Measurements from ENCODE around the gene SNX33. TPM values are rescaled to one million over a fixed set of nuclear protein-coding genes. Genes with fewer than 3 reads are reported as not detected.

The SNX33 gene
- total RNA-seq, 1 donor, result 39.8 TPM

DNA sequence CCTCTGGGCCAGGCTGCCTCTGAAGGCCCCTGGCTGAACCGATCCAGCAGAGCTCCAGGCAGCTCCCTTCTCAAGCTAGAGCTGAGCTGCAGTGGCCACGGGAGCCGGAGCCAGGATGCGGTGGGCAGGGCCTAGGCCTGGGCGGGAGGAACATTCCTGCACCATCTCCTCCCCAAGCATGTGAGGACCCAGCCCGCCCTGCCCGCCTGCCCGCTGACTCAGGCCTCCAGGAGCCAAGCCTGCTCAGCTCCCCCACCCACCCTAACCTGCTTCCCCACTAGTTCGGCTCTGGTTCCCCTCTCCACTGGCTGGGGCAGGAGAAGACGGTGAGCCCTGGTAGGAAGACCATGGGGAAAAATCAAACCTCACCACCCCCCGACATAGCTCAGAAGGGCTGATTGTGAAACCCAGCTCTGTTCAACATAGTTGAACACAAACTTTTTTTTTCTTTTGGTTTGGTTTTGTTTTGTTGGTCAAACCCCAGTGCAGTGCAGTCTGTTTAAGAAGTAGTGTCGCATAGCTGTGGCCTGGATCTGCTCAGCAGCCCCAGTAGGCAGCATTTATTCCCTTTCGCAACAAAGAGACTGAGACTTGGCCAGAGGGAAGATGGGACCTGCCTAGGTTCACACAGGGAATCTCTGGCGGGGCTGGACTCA, 13.5 kb downstream of the SNX33 start:
- no peaks in the 10 kb centered on the region for H3K9me3 ChIP-seq (ENCODE audit: low read depth, low read length)
- no peak for TF ChIP-seq CTCF (IDR thresholded peaks at IDR 0.05; ENCODE audit: extremely low read depth, low read depth, low read length)
- peaks cover 27% of the 10 kb centered on the region for H3K4me1 ChIP-seq (ENCODE audit: insufficient read depth, low read length)
- peak overlapping the region; percentile 45 for H2AFZ ChIP-seq (ENCODE audit: low read length)
- peak overlapping the region; percentile 59 for H3K4me3 ChIP-seq (ENCODE audit: insufficient read depth, low read length)
- H3K36me3 ChIP-seq (ENCODE audit: insufficient read depth, low read length), result peaks cover 32% of the 10 kb centered on the region
- peak overlapping the region; percentile 96 for H3K27ac ChIP-seq (ENCODE audit: low read depth, low read length)
- peaks cover 58% of the 10 kb centered on the region for H3K79me2 ChIP-seq (ENCODE audit: insufficient read depth, low read length)
- H3K4me2 ChIP-seq (ENCODE audit: insufficient read depth, low read length), result peak overlapping the region; percentile 82
- peaks cover 32% of the 10 kb centered on the region for H4K20me1 ChIP-seq (ENCODE audit: insufficient read depth, low read length)
- DNase-seq (ENCODE audit: insufficient read length, low spot score, missing footprints), result peak; percentile 99
- no peaks in the 10 kb centered on the region for H3K27me3 ChIP-seq (ENCODE audit: insufficient read depth, low read length)

DNA sequence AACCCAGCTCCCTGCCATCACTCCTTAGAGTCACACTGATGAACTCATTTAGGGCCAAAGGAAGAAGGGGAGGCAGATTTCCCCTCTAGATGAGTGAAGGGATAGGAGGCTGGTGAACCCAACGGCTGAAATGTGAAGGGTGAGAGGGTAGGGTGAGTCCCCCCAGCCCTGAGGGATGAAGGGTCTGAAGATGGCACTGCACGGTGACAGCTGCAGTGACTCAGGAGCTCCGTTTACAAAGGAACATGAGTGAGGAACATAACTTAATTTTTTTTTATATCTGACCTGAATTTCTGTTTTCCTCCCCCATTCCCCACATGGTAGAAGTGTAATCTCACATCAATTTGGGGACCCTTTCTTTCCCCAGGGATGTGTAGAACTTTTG, 14.0 kb downstream of the SNX33 start:
- H3K27me3 ChIP-seq (ENCODE audit: insufficient read depth, low read length), result no peaks in the 10 kb centered on the region
- no peak for TF ChIP-seq CTCF (IDR thresholded peaks at IDR 0.05; ENCODE audit: extremely low read depth, low read depth, low read length)
- peaks cover 32% of the 10 kb centered on the region for H3K4me1 ChIP-seq (ENCODE audit: insufficient read depth, low read length)
- peaks cover 53% of the 10 kb centered on the region for H3K79me2 ChIP-seq (ENCODE audit: insufficient read depth, low read length)
- DNase-seq (ENCODE audit: insufficient read length, low spot score, missing footprints), result no peak
- H3K27ac ChIP-seq (ENCODE audit: low read depth, low read length), result peak overlapping the region; percentile 96
- peak overlapping the region; percentile 82 for H3K4me2 ChIP-seq (ENCODE audit: insufficient read depth, low read length)
- H3K4me3 ChIP-seq (ENCODE audit: insufficient read depth, low read length), result peak overlapping the region; percentile 59
- H4K20me1 ChIP-seq (ENCODE audit: insufficient read depth, low read length), result peaks cover 27% of the 10 kb centered on the region
- H3K9me3 ChIP-seq (ENCODE audit: low read depth, low read length), result no peaks in the 10 kb centered on the region
- peaks cover 27% of the 10 kb centered on the region for H3K36me3 ChIP-seq (ENCODE audit: insufficient read depth, low read length)
- no peak overlapping the region for H2AFZ ChIP-seq (ENCODE audit: low read length)

DNA sequence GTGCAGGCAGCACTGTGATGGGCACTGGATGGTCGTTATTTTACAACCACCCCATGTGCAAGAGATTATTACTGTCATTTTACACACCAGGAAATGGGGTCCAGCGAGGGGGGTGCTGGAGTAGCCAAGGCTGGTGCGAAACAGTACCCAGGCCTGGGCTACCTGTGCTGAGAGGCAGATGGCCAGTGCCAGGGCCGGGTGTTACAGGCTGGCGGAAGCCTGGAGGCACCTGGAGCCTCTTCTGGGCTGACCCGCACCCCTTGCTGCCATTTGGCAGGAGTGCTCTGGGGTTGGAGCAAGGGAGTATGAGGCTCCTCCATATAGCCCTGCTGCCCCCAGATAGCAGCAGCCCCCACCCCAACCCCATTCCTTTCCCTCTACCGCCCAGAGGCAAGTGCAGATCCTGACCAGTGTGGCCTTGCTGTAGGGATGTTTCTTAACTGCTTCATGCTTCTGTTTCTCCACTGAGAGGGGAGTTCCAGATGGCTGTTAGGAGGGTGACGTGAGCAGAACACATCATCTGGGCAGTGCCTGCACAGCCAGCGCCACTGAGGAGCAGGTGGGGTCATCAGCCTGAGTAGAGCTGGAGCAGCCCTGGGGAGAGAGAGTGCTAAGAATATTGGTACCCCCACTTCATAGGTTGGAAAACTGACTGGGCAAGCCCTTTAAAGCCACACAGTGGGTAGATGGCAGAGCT, 15.3 kb downstream of the SNX33 start:
- H4K20me1 ChIP-seq (ENCODE audit: insufficient read depth, low read length), result peaks cover 18% of the 10 kb centered on the region
- peaks cover 17% of the 10 kb centered on the region for H3K36me3 ChIP-seq (ENCODE audit: insufficient read depth, low read length)
- H2AFZ ChIP-seq (ENCODE audit: low read length), result no peak overlapping the region
- H3K4me1 ChIP-seq (ENCODE audit: insufficient read depth, low read length), result peaks cover 42% of the 10 kb centered on the region
- H3K4me2 ChIP-seq (ENCODE audit: insufficient read depth, low read length), result no peak overlapping the region
- no peak for TF ChIP-seq CTCF (IDR thresholded peaks at IDR 0.05; ENCODE audit: extremely low read depth, low read depth, low read length)
- no peak overlapping the region for H3K4me3 ChIP-seq (ENCODE audit: insufficient read depth, low read length)
- DNase-seq (ENCODE audit: insufficient read length, low spot score, missing footprints), result peak; percentile 15
- H3K79me2 ChIP-seq (ENCODE audit: insufficient read depth, low read length), result peaks cover 45% of the 10 kb centered on the region
- H3K9me3 ChIP-seq (ENCODE audit: low read depth, low read length), result no peaks in the 10 kb centered on the region
- H3K27me3 ChIP-seq (ENCODE audit: insufficient read depth, low read length), result no peaks in the 10 kb centered on the region
- no peak overlapping the region for H3K27ac ChIP-seq (ENCODE audit: low read depth, low read length)

DNA sequence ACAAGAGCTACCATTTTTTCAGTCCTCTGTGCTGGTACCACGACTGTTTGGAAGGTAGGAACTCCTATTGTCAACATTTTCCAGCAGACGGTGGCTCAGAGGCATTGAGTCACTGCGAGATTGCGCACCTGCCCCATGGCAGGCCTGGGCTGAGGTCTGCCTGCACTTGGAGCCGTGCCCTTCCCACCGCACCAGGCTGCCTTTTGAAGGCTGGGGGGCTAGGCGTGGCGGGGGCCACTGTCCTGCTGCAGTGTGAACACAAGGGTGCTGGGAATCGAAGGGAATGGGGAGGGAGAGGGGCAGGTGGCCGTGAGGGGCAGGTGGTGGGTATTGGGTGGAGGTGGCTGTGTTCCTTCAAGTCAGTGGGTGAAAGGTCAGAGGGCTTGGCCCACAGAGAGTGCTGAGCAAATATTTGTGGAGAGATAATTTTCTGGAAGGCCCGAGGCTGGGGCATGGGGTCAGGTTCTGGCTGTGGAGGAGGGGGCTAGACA, 16.3 kb downstream of the SNX33 start:
- H3K27ac ChIP-seq (ENCODE audit: low read depth, low read length), result peak overlapping the region; percentile 99
- no peaks in the 10 kb centered on the region for H3K9me3 ChIP-seq (ENCODE audit: low read depth, low read length)
- H3K36me3 ChIP-seq (ENCODE audit: insufficient read depth, low read length), result peaks cover 9% of the 10 kb centered on the region
- peaks cover 42% of the 10 kb centered on the region for H3K4me1 ChIP-seq (ENCODE audit: insufficient read depth, low read length)
- peaks cover 35% of the 10 kb centered on the region for H3K79me2 ChIP-seq (ENCODE audit: insufficient read depth, low read length)
- H2AFZ ChIP-seq (ENCODE audit: low read length), result no peak overlapping the region
- no peaks in the 10 kb centered on the region for H3K27me3 ChIP-seq (ENCODE audit: insufficient read depth, low read length)
- no peak overlapping the region for H3K4me2 ChIP-seq (ENCODE audit: insufficient read depth, low read length)
- no peak overlapping the region for H3K4me3 ChIP-seq (ENCODE audit: insufficient read depth, low read length)
- peak; percentile 76 for DNase-seq (ENCODE audit: insufficient read length, low spot score, missing footprints)
- H4K20me1 ChIP-seq (ENCODE audit: insufficient read depth, low read length), result peaks cover 9% of the 10 kb centered on the region
- no peak for TF ChIP-seq CTCF (IDR thresholded peaks at IDR 0.05; ENCODE audit: extremely low read depth, low read depth, low read length)

Measured in osteoblast (primary cell).